ENCODE results near the gene PIMREG.

The PIMREG gene

GRCh38 chr17:6454495-6455320, 10.5 kb downstream of the PIMREG start:
- Histone ChIP-seq H3K9ac (ENCODE audit: low read depth, low read length, poor library complexity, severe bottlenecking) (no peak overlapping the region), H3K4me1 (ENCODE audit: insufficient read depth, low read length, poor library complexity, severe bottlenecking) (peaks cover 12% of the 10 kb centered on the region), H3K9me2 (replicated peaks; ENCODE audit: low read depth, low read length) (no peaks in the 10 kb centered on the region), H3K36me3 (ENCODE audit: insufficient read depth, low read length) (peaks cover 4% of the 10 kb centered on the region; the same call in 1 of the 2 replicates), H2AFZ (ENCODE audit: low read length) (no peak overlapping the region), H3K4me2 (ENCODE audit: low read depth, low read length, poor library complexity, severe bottlenecking) (no peak overlapping the region), H3K4me3 (ENCODE audit: low read length, poor library complexity, severe bottlenecking) (no peak overlapping the region), H4K20me1 (ENCODE audit: insufficient read depth, low read length, poor library complexity, severe bottlenecking) (peaks cover 3% of the 10 kb centered on the region), H3F3A (ENCODE audit: low read depth) (no peaks in the 10 kb centered on the region), H3K27me3 (ENCODE audit: insufficient read depth, low read length, poor library complexity, severe bottlenecking) (no peaks in the 10 kb centered on the region), H3K9me3 (ENCODE audit: insufficient read depth, low read depth, low read length) (no peaks in the 10 kb centered on the region), H3K79me2 (ENCODE audit: insufficient read depth, low read length) (peaks cover 1% of the 10 kb centered on the region; the same call in 1 of the 2 replicates)
- no peak for TF ChIP-seq EZH2phosphoT487 (IDR thresholded peaks at IDR 0.05; ENCODE audit: borderline replicate concordance)

- Histone ChIP-seq H3K4me3 (ENCODE audit: low read length, poor library complexity, severe bottlenecking) (no peak overlapping the region), H3K27me3 (ENCODE audit: insufficient read depth, low read length, poor library complexity, severe bottlenecking) (no peaks in the 10 kb centered on the region), H3K79me2 (ENCODE audit: insufficient read depth, low read length) (no peaks in the 10 kb centered on the region), H3F3A (ENCODE audit: low read depth) (no peaks in the 10 kb centered on the region), H3K36me3 (ENCODE audit: insufficient read depth, low read length) (no peaks in the 10 kb centered on the region; the same call in 1 of the 2 replicates), H4K20me1 (ENCODE audit: insufficient read depth, low read length, poor library complexity, severe bottlenecking) (no peaks in the 10 kb centered on the region), H3K9ac (ENCODE audit: low read depth, low read length, poor library complexity, severe bottlenecking) (no peak overlapping the region), H3K4me1 (ENCODE audit: insufficient read depth, low read length, poor library complexity, severe bottlenecking) (peaks cover 10% of the 10 kb centered on the region), H2AFZ (ENCODE audit: low read length) (no peak overlapping the region), H3K9me2 (replicated peaks; ENCODE audit: low read depth, low read length) (no peaks in the 10 kb centered on the region), H3K4me2 (ENCODE audit: low read depth, low read length, poor library complexity, severe bottlenecking) (no peak overlapping the region), H3K9me3 (ENCODE audit: insufficient read depth, low read depth, low read length) (no peaks in the 10 kb centered on the region)
- TF ChIP-seq, protein P1, sequence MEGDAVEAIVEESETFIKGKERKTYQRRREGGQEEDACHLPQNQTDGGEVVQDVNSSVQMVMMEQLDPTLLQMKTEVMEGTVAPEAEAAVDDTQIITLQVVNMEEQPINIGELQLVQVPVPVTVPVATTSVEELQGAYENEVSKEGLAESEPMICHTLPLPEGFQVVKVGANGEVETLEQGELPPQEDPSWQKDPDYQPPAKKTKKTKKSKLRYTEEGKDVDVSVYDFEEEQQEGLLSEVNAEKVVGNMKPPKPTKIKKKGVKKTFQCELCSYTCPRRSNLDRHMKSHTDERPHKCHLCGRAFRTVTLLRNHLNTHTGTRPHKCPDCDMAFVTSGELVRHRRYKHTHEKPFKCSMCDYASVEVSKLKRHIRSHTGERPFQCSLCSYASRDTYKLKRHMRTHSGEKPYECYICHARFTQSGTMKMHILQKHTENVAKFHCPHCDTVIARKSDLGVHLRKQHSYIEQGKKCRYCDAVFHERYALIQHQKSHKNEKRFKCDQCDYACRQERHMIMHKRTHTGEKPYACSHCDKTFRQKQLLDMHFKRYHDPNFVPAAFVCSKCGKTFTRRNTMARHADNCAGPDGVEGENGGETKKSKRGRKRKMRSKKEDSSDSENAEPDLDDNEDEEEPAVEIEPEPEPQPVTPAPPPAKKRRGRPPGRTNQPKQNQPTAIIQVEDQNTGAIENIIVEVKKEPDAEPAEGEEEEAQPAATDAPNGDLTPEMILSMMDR (conservative IDR thresholded peaks at IDR 0.05; ENCODE audit: low read length) = no peak
- TF ChIP-seq EZH2phosphoT487 (IDR thresholded peaks at IDR 0.05; ENCODE audit: borderline replicate concordance) = no peak
Observed at GRCh38 chr17:6455321-6455705, 11.1 kb downstream of the PIMREG start.

- no peaks in the 10 kb centered on the region for H3K27me3 ChIP-seq (ENCODE audit: insufficient read depth, low read length, poor library complexity, severe bottlenecking)
- no peaks in the 10 kb centered on the region for H3K9me2 ChIP-seq (replicated peaks; ENCODE audit: low read depth, low read length)
- no peak overlapping the region for H3K4me3 ChIP-seq (ENCODE audit: low read length, poor library complexity, severe bottlenecking)
- no peak for TF ChIP-seq EZH2phosphoT487 (IDR thresholded peaks at IDR 0.05; ENCODE audit: borderline replicate concordance)
- TF ChIP-seq, protein P1 (conservative IDR thresholded peaks at IDR 0.05; ENCODE audit: low read length) = no peak
- peaks cover 9% of the 10 kb centered on the region for H3K4me1 ChIP-seq (ENCODE audit: insufficient read depth, low read length, poor library complexity, severe bottlenecking)
- H3K9me3 ChIP-seq (ENCODE audit: insufficient read depth, low read depth, low read length) = no peaks in the 10 kb centered on the region
- H2AFZ ChIP-seq (ENCODE audit: low read length) = no peak overlapping the region
- H3K36me3 ChIP-seq (ENCODE audit: insufficient read depth, low read length) = no peaks in the 10 kb centered on the region
- H3F3A ChIP-seq (ENCODE audit: low read depth) = no peaks in the 10 kb centered on the region
- no peaks in the 10 kb centered on the region for H3K79me2 ChIP-seq (ENCODE audit: insufficient read depth, low read length)
- H4K20me1 ChIP-seq (ENCODE audit: insufficient read depth, low read length, poor library complexity, severe bottlenecking) = no peaks in the 10 kb centered on the region
- H3K4me2 ChIP-seq (ENCODE audit: low read depth, low read length, poor library complexity, severe bottlenecking) = no peak overlapping the region
- H3K9ac ChIP-seq (ENCODE audit: low read depth, low read length, poor library complexity, severe bottlenecking) = no peak overlapping the region
Observed at GRCh38 chr17:6456321-6456720, 12.1 kb downstream of the PIMREG start.

Measured in Loucy (cell line).